H9 (cell line): ENCODE results near the gene ZNF821. TPM values are rescaled to one million over a fixed set of nuclear protein-coding genes. Genes with fewer than 3 reads are reported as not detected.

Source experiments
- DNase-seq: peaks from one replicate; pipeline ENCODE4 v3.0.0-alpha.2; 2017
- H2AFZ ChIP-seq: one replicate; pipeline ENCODE4 v1.6.1; 2013; ENCODE audit warnings: mild to moderate bottlenecking, low read length, control low read depth, moderate library complexity
- H2AK5ac ChIP-seq: 2 replicates; pipeline ENCODE4 v1.6.1; 2013; ENCODE audit warnings: low read length, control low read depth, mixed read lengths; ENCODE audit not compliant: insufficient read length
- H2BK120ac ChIP-seq: one replicate; pipeline ENCODE4 v1.6.1; 2013; ENCODE audit warnings: low read depth, mild to moderate bottlenecking, low read length, control low read depth, inconsistent platforms; ENCODE audit not compliant: poor library complexity, severe bottlenecking
- H2BK12ac ChIP-seq: 2 replicates; pipeline ENCODE4 v1.6.1; 2013; ENCODE audit warnings: low read length, control low read depth, mixed read lengths, low read depth; ENCODE audit not compliant: insufficient read length
- H2BK15ac ChIP-seq: 2 replicates; pipeline ENCODE4 v1.6.1; 2013; ENCODE audit warnings: low read depth, low read length, control low read depth
- H2BK20ac ChIP-seq: one replicate; pipeline ENCODE4 v1.6.1; 2013; ENCODE audit warnings: low read depth, mild to moderate bottlenecking, low read length, control low read depth, inconsistent platforms; ENCODE audit not compliant: poor library complexity, severe bottlenecking
- H2BK5ac ChIP-seq: 2 replicates; pipeline ENCODE4 v1.6.1; 2013; ENCODE audit warnings: low read length, control low read depth, mixed read lengths; ENCODE audit not compliant: insufficient read length
- H3K14ac ChIP-seq: 2 replicates; pipeline ENCODE4 v1.6.1; 2013; ENCODE audit warnings: low read length, control low read depth; ENCODE audit not compliant: insufficient read depth
- H3K18ac ChIP-seq: 2 replicates; pipeline ENCODE4 v1.6.1; 2013; ENCODE audit warnings: low read depth, mild to moderate bottlenecking, mixed read lengths, low read length, control low read depth; ENCODE audit not compliant: insufficient read length
- H3K23ac ChIP-seq: 2 replicates; pipeline ENCODE4 v1.6.1; 2013; ENCODE audit warnings: low read length, control low read depth, mixed read lengths, low read depth; ENCODE audit not compliant: insufficient read length
- H3K23me2 ChIP-seq: 2 replicates; pipeline ENCODE4 v1.6.1; 2013; ENCODE audit warnings: low read depth, mild to moderate bottlenecking, mixed read lengths, low read length, control low read depth; ENCODE audit not compliant: insufficient read length, poor library complexity, severe bottlenecking
- H3K27ac ChIP-seq: 2 replicates; pipeline ENCODE4 v1.5.1; 2013; ENCODE audit warnings: low read length, control low read depth, mixed read lengths, low read depth; ENCODE audit not compliant: insufficient read length
- H3K27me3 ChIP-seq: 2 replicates; pipeline ENCODE4 v1.6.1; 2013; ENCODE audit warnings: low read length, control low read depth, inconsistent platforms; ENCODE audit not compliant: insufficient read depth
- H3K4ac ChIP-seq: 2 replicates; pipeline ENCODE4 v1.6.1; 2013; ENCODE audit warnings: low read depth, mild to moderate bottlenecking, control low read depth, inconsistent platforms, low read length, moderate library complexity
- H3K4me1 ChIP-seq: 2 replicates; pipeline ENCODE4 v1.6.1; 2013; ENCODE audit warnings: low read length, control low read depth, inconsistent platforms; ENCODE audit not compliant: insufficient read depth
- H3K4me2 ChIP-seq: 2 replicates; pipeline ENCODE4 v1.6.1; 2013; ENCODE audit warnings: low read length, control low read depth, mixed read lengths; ENCODE audit not compliant: insufficient read length, insufficient read depth
- H3K56ac ChIP-seq: 2 replicates; pipeline ENCODE4 v1.6.1; 2013; ENCODE audit warnings: low read depth, mild to moderate bottlenecking, mixed read lengths, low read length, control low read depth; ENCODE audit not compliant: insufficient read length
- H3K79me1 ChIP-seq: 2 replicates; pipeline ENCODE4 v1.6.1; 2013; ENCODE audit warnings: low read depth, mild to moderate bottlenecking, moderate library complexity, low read length, control low read depth, inconsistent platforms; ENCODE audit not compliant: insufficient read depth, poor library complexity, severe bottlenecking
- H3K79me2 ChIP-seq: 2 replicates; pipeline ENCODE4 v1.6.1; 2013; ENCODE audit warnings: low read length, control low read depth, inconsistent platforms; ENCODE audit not compliant: insufficient read depth
- H3K9ac ChIP-seq: 2 replicates; pipeline ENCODE4 v1.6.1; 2013; ENCODE audit warnings: low read length, control low read depth, mixed read lengths; ENCODE audit not compliant: insufficient read length; ENCODE audit errors: extremely low read depth
- H3K9me3 ChIP-seq: one replicate; pipeline ENCODE4 v1.6.1; 2013; ENCODE audit warnings: low read depth, low read length, inconsistent platforms; ENCODE audit not compliant: control insufficient read depth
- H3T11ph ChIP-seq: one replicate; pipeline ENCODE4 v1.6.1; 2013; ENCODE audit warnings: mild to moderate bottlenecking, low read length, control low read depth, inconsistent platforms
- H4K20me1 ChIP-seq: one replicate; pipeline ENCODE4 v1.6.1; 2013; ENCODE audit not compliant: control insufficient read depth, insufficient read length, insufficient read depth
- H4K5ac ChIP-seq: 2 replicates; pipeline ENCODE4 v1.6.1; 2013; ENCODE audit warnings: low read depth, mild to moderate bottlenecking, mixed read lengths, low read length, control low read depth; ENCODE audit not compliant: insufficient read length
- H4K8ac ChIP-seq: replicated peaks from 2 replicates; pipeline ENCODE4 v1.6.1; 2013; ENCODE audit warnings: low read length, control low read depth, mixed read lengths, low read depth; ENCODE audit not compliant: insufficient read length
- H4K91ac ChIP-seq: 2 replicates; pipeline ENCODE4 v1.6.1; 2013; ENCODE audit warnings: low read depth, mild to moderate bottlenecking, moderate library complexity, mixed read lengths, low read length, control low read depth; ENCODE audit not compliant: insufficient read length
- H3K27ac Mint-ChIP-seq, 3 experiments: 2 replicates in 2 of 3; 3 replicates in 1 of 3; pipeline ENCODE4 v1.8.0; 2020 to 2021; ENCODE audit warnings: mixed read lengths in 3 of 3, mild to moderate bottlenecking in 1 of 3, moderate library complexity in 1 of 3
- H3K27me3 Mint-ChIP-seq: 2 replicates; pipeline ENCODE4 v1.8.0; 2021; ENCODE audit warnings: low read depth, mild to moderate bottlenecking, moderate library complexity, mixed read lengths
- H3K36me3 Mint-ChIP-seq, 3 experiments: 2 replicates in 2 of 3; 3 replicates in 1 of 3; pipeline ENCODE4 v1.8.0; 2020 to 2021; ENCODE audit warnings: low read depth in 3 of 3, mixed read lengths in 3 of 3; ENCODE audit not compliant: insufficient read depth in 1 of 3
- H3K4me1 Mint-ChIP-seq, 2 experiments: 2 replicates each; pipeline ENCODE4 v1.8.0; 2020; ENCODE audit warnings: mixed read lengths in 2 of 2
- H3K4me3 Mint-ChIP-seq, 2 experiments: 2 replicates in 1 of 2; 3 replicates in 1 of 2; pipeline ENCODE4 v1.8.0; 2020 to 2021; ENCODE audit warnings: mild to moderate bottlenecking in 2 of 2, mixed read lengths in 2 of 2, moderate library complexity in 1 of 2
- H3K9me3 Mint-ChIP-seq, 2 experiments: 2 replicates in 1 of 2; 3 replicates in 1 of 2; pipeline ENCODE4 v1.8.0; 2020; ENCODE audit warnings: mild to moderate bottlenecking in 2 of 2, mixed read lengths in 2 of 2, moderate library complexity in 1 of 2
- CTCF ChIP-seq: fragments of 200-600 bp; sonication (generic); conservative IDR thresholded peaks from 3 replicates; pipeline ENCODE4 v1.8.0; 2021; ENCODE audit warnings: antibody characterized with exemption, mild to moderate bottlenecking
- WGBS: extraction: QIAGEN DNeasy Blood & Tissue Kit; methylation state at CpG from one replicate; pipeline ENCODE4 v1.1.7; 2013; ENCODE audit warnings: missing lambda C conversion rate, low lambda C conversion rate, mixed read lengths; ENCODE audit not compliant: insufficient read length; ENCODE audit errors: extremely low coverage; 5-methylcytosine and 5-hydroxymethylcytosine counted together
- total RNA-seq: library from RNA; stranded (reverse); gene quantifications from 2 replicates; pipeline ENCODE4 v1.2.1, GENCODE V29; 2021

Gene ZNF821
- total RNA-seq, 1 experiment from 2014 or later: 12.5 TPM

GRCh38 chr16:71903608-71904007, 19.6 kb upstream of the ZNF821 start:
- no peak overlapping the region for H3K14ac ChIP-seq
- H3K4me1 ChIP-seq: no peaks in the 10 kb centered on the region
- Mint-ChIP-seq H3K4me3 (no peak overlapping the region), H3K27ac (peak overlapping the region in 1 of 3 experiments; percentile 29; a peak in 3 of 7 replicates), H3K36me3 (peaks cover 13 to 29% (median 23%) of the 10 kb centered on the region in 3 experiments), H3K9me3 (no peaks in the 10 kb centered on the region), H3K27me3 (no peaks in the 10 kb centered on the region), H3K4me1 (peaks cover 13 to 20% of the 10 kb centered on the region in 2 experiments)
- no peak overlapping the region for H3K9ac ChIP-seq
- H2BK20ac ChIP-seq: no peak overlapping the region
- H2BK120ac ChIP-seq: no peak overlapping the region
- no peak overlapping the region for H2BK12ac ChIP-seq
- no peak for TF ChIP-seq CTCF
- H3K79me1 ChIP-seq: no peaks in the 10 kb centered on the region
- no peak overlapping the region for H3K23ac ChIP-seq
- no peaks in the 10 kb centered on the region for H3K23me2 ChIP-seq
- H2AK5ac ChIP-seq: no peak overlapping the region
- no peak overlapping the region for H2BK15ac ChIP-seq
- no peak overlapping the region for H3K4ac ChIP-seq
- H3K27ac ChIP-seq: peak overlapping the region; percentile 23
- no peak overlapping the region for H4K5ac ChIP-seq
- H3K56ac ChIP-seq: no peak overlapping the region
- H3K27me3 ChIP-seq: no peaks in the 10 kb centered on the region
- DNase-seq: no peak
- H3K79me2 ChIP-seq: peaks cover 60% of the 10 kb centered on the region
- no peaks in the 10 kb centered on the region for H4K20me1 ChIP-seq
- WGBS: no CpG with 5 or more reads among the region's 2 CpGs
- no peak overlapping the region for H3T11ph ChIP-seq
- H4K8ac ChIP-seq: no peak overlapping the region
- H2AFZ ChIP-seq: no peak overlapping the region
- H3K9me3 ChIP-seq: no peaks in the 10 kb centered on the region
- no peak overlapping the region for H4K91ac ChIP-seq
- no peak overlapping the region for H3K18ac ChIP-seq
- H2BK5ac ChIP-seq: no peak overlapping the region
- no peak overlapping the region for H3K4me2 ChIP-seq
